ENCODE measurements around the gene NOTO. TPM values are rescaled to one million over a fixed set of nuclear protein-coding genes. Genes with fewer than 3 reads are reported as not detected.

The NOTO gene
- total RNA-seq, 1 experiment from 2014 or later = 0.41 TPM

DNA sequence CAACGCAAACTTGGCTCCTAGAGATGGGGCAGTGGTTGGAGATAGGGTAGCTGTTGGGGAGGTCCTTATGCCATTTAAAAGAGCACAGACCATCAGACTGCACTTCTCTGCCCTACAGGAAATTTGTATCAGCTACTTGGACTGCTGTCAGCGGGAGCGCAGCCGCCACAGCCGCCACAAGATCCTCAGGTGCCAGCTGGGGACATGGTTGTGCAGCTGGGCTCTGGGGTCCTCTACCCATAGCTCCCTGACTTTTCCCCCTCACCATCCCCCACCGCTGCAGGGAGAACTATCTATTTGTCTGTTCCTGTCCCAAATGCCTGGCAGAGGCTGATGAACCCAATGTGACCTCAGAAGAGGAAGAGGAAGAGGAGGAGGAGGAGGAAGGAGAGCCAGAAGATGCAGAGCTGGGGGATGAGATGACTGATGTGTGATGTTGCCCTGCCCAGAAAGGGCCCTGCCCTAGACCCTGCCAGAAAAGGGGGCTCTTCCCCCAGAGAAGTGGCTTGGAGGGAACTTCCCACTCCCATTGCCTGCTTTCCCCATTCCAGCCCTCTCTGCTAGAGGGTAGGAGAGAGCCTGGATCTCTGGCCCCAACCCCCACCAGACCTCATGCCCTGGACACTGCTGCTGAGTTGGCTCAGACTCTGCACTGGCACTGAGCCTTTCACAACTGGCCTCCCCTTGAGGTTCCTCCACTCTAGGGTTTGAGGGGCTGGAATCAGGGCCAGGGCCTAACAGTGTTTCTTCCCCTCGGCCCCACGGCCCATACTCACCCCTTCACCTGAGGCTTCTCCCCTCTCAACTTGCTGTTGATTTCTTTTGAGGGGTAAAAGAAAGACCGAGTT lies 23.4 kb downstream of the NOTO start:
- no peaks in the 10 kb centered on the region for H3K4me1 ChIP-seq (ENCODE audit: insufficient read depth, low read length, poor library complexity, severe bottlenecking)
- no peak overlapping the region for H3K4me3 ChIP-seq (ENCODE audit: low read depth, low read length, poor library complexity, severe bottlenecking)
- TF ChIP-seq, protein P1, sequence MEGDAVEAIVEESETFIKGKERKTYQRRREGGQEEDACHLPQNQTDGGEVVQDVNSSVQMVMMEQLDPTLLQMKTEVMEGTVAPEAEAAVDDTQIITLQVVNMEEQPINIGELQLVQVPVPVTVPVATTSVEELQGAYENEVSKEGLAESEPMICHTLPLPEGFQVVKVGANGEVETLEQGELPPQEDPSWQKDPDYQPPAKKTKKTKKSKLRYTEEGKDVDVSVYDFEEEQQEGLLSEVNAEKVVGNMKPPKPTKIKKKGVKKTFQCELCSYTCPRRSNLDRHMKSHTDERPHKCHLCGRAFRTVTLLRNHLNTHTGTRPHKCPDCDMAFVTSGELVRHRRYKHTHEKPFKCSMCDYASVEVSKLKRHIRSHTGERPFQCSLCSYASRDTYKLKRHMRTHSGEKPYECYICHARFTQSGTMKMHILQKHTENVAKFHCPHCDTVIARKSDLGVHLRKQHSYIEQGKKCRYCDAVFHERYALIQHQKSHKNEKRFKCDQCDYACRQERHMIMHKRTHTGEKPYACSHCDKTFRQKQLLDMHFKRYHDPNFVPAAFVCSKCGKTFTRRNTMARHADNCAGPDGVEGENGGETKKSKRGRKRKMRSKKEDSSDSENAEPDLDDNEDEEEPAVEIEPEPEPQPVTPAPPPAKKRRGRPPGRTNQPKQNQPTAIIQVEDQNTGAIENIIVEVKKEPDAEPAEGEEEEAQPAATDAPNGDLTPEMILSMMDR (conservative IDR thresholded peaks at IDR 0.05; ENCODE audit: low read depth, low read length) = no peak
- no peak for TF ChIP-seq EZH2 (IDR thresholded peaks at IDR 0.05; ENCODE audit: borderline replicate concordance, low read depth, low read length, poor library complexity, severe bottlenecking)
- H3K36me3 ChIP-seq (ENCODE audit: insufficient read depth, low read length, poor library complexity, severe bottlenecking) = peaks cover 26% of the 10 kb centered on the region
- POLR2A ChIA-PET (ENCODE audit: low non-redundant PET) = no interaction called here
- H3K27ac ChIP-seq (ENCODE audit: low read depth, low read length, poor library complexity, severe bottlenecking) = no peak overlapping the region
- CTCF ChIA-PET = no interaction called here
- no peak for DNase-seq (ENCODE audit: low spot score)
- no peaks in the 10 kb centered on the region for H3K9me3 ChIP-seq (ENCODE audit: low read depth, low read length, poor library complexity, severe bottlenecking)
- no peaks in the 10 kb centered on the region for H3K27me3 ChIP-seq (replicated peaks; ENCODE audit: insufficient read depth, low read depth, low read length, poor library complexity)
- TSS peak; percentile 13 for BruUV-seq (replicated peaks)
- intact Hi-C loops (cut with micrococcal nuclease; ENCODE audit: unreplicated experiment) = no loop called here

DNA sequence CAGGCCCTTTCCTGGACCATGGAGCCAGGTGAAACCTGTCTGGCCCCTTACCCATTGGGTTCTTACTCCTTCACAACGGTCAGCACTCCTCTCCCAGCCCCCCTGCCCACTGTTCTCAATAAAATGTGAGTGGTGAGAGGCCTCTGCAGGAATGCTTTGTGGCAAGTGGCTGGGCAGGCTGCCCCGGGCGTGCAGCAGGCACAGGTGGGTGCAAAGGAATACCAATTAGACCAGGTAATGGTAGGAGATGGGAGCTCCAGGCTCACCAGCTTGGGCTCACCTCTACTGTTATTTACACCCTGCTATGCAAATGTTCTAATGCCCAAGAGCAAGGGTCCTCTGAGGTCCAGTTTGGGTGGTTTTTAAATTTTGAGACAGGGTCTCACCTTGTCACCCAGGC lies 24.7 kb downstream of the NOTO start:
- no peak for TF ChIP-seq EZH2 (IDR thresholded peaks at IDR 0.05; ENCODE audit: borderline replicate concordance, low read depth, low read length, poor library complexity, severe bottlenecking)
- TF ChIP-seq, protein P1 (conservative IDR thresholded peaks at IDR 0.05; ENCODE audit: low read depth, low read length) = no peak
- Histone ChIP-seq H3K4me3 (ENCODE audit: low read depth, low read length, poor library complexity, severe bottlenecking) (no peak overlapping the region), H3K36me3 (ENCODE audit: insufficient read depth, low read length, poor library complexity, severe bottlenecking) (peaks cover 12% of the 10 kb centered on the region), H3K27ac (ENCODE audit: low read depth, low read length, poor library complexity, severe bottlenecking) (no peak overlapping the region), H3K27me3 (replicated peaks; ENCODE audit: insufficient read depth, low read depth, low read length, poor library complexity) (no peaks in the 10 kb centered on the region), H3K9me3 (ENCODE audit: low read depth, low read length, poor library complexity, severe bottlenecking) (no peaks in the 10 kb centered on the region), H3K4me1 (ENCODE audit: insufficient read depth, low read length, poor library complexity, severe bottlenecking) (no peaks in the 10 kb centered on the region)
- intact Hi-C loops (cut with micrococcal nuclease; ENCODE audit: unreplicated experiment) = no loop called here
- ChIA-PET POLR2A (ENCODE audit: low non-redundant PET) (no interaction called here), CTCF (no interaction called here)
- DNase-seq (ENCODE audit: low spot score) = no peak
- BruUV-seq (replicated peaks) = no TSS peak

DNA sequence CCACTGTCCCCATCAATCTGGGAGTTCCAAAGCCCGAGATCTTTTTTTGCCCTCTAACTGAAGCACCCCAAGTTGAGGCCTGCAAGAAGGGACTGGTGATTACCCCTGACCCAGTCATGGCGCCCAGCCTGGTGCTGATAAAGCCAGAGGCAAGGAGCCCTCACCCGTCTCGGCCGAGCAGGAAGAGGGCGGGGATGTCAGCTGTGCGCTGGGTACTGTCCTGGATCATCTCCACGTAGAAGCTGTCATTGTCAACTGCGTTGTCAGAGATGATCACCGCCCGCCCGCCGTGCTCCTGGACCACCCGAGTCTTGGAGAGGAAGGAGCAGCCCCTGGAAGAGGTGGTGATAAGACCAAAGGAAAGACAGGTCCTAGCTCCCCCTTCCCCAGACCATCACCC lies 26.3 kb downstream of the NOTO start:
- Histone ChIP-seq H3K4me3 (ENCODE audit: low read depth, low read length, poor library complexity, severe bottlenecking) (no peak overlapping the region), H3K9me3 (ENCODE audit: low read depth, low read length, poor library complexity, severe bottlenecking) (no peaks in the 10 kb centered on the region), H3K27ac (ENCODE audit: low read depth, low read length, poor library complexity, severe bottlenecking) (no peak overlapping the region), H3K4me1 (ENCODE audit: insufficient read depth, low read length, poor library complexity, severe bottlenecking) (no peaks in the 10 kb centered on the region), H3K27me3 (replicated peaks; ENCODE audit: insufficient read depth, low read depth, low read length, poor library complexity) (no peaks in the 10 kb centered on the region), H3K36me3 (ENCODE audit: insufficient read depth, low read length, poor library complexity, severe bottlenecking) (peaks cover 8% of the 10 kb centered on the region)
- TF ChIP-seq EZH2 (IDR thresholded peaks at IDR 0.05; ENCODE audit: borderline replicate concordance, low read depth, low read length, poor library complexity, severe bottlenecking) = no peak
- TF ChIP-seq, protein P1 (conservative IDR thresholded peaks at IDR 0.05; ENCODE audit: low read depth, low read length) = no peak
- DNase-seq (ENCODE audit: low spot score) = no peak
- ChIA-PET POLR2A (ENCODE audit: low non-redundant PET) (interaction anchor here (0.7 kb wide), 1 partner anchor 17 kb away, joined by 5 read pairs; no protein-coding TSS in a partner anchor), CTCF (no interaction called here)
- intact Hi-C loops (cut with micrococcal nuclease; ENCODE audit: unreplicated experiment) = no loop called here
- BruUV-seq (replicated peaks) = no TSS peak
